Smooth muscle cell (in vitro differentiated cells): ENCODE measurements around the gene RPS6KA4. TPM values are rescaled to one million over a fixed set of nuclear protein-coding genes. Genes with fewer than 3 reads are reported as not detected.
"Not testable (repeated sequence)": the region's sequence is repeated elsewhere in the genome, so short reads cannot be mapped to it uniquely, and the experiment has no call there.

Source experiments
- DNase-seq: peaks from one replicate; lab custom pipeline; 2025; ENCODE audit not compliant: unreplicated experiment; lab: John Stamatoyannopoulos, UW
- H2AFZ ChIP-seq: fragments of 200-600 bp; sonication (generic); 2 replicates; pipeline ENCODE4 v1.6.0; 2016; ENCODE audit warnings: antibody characterized with exemption, low read depth, mild to moderate bottlenecking
- H3F3A ChIP-seq: fragments of 200-600 bp; sonication (generic); 2 replicates; pipeline ENCODE4 v1.6.0; 2017; ENCODE audit warnings: antibody characterized with exemption, low read depth
- H3K27ac ChIP-seq: fragments of 200-600 bp; sonication (generic); 2 replicates; pipeline ENCODE4 v1.5.1; 2016; ENCODE audit warnings: low read depth, mild to moderate bottlenecking
- H3K27me3 ChIP-seq: fragments of 200-600 bp; sonication (generic); 2 replicates; pipeline ENCODE4 v1.6.1; 2016; ENCODE audit warnings: low read depth, mild to moderate bottlenecking
- H3K36me3 ChIP-seq: fragments of 200-600 bp; sonication (generic); 2 replicates; pipeline ENCODE4 v1.5.1; 2016; ENCODE audit warnings: low read depth
- H3K4me1 ChIP-seq: fragments of 200-600 bp; sonication (generic); 2 replicates; pipeline ENCODE4 v1.5.1; 2016; ENCODE audit warnings: low read depth
- H3K4me2 ChIP-seq: fragments of 200-600 bp; sonication (generic); 2 replicates; pipeline ENCODE4 v1.6.0; 2016; ENCODE audit warnings: mild to moderate bottlenecking
- H3K4me3 ChIP-seq: fragments of 200-600 bp; sonication (generic); 2 replicates; pipeline ENCODE4 v1.5.1; 2016; ENCODE audit warnings: mild to moderate bottlenecking
- H3K79me2 ChIP-seq: fragments of 200-600 bp; sonication (generic); 2 replicates; pipeline ENCODE4 v1.6.0; 2016; ENCODE audit warnings: low read depth, mild to moderate bottlenecking
- H3K9ac ChIP-seq: fragments of 200-600 bp; sonication (generic); 2 replicates; pipeline ENCODE4 v1.6.0; 2016; ENCODE audit warnings: low read depth
- H3K9me3 ChIP-seq: fragments of 200-600 bp; sonication (generic); replicated peaks from 2 replicates; pipeline ENCODE4 v1.5.1; 2016; ENCODE audit warnings: low read depth
- H4K20me1 ChIP-seq: fragments of 200-600 bp; sonication (generic); 2 replicates; pipeline ENCODE4 v1.6.0; 2016; ENCODE audit warnings: low read depth
- WGBS: methylation state at CpG from one replicate; pipeline ENCODE4 v1.1.7; 2016; ENCODE audit warnings: low lambda C conversion rate; 5-methylcytosine and 5-hydroxymethylcytosine counted together
- polyA plus RNA-seq: library from polyadenylated mRNA; unstranded; fragments of >200 nt; fragmentation: Nextera tagmentation; extraction: Ambion mirVana; gene quantifications from 2 replicates; pipeline ENCODE4 v1.2.1, GENCODE V29; 2016
- total RNA-seq: library from RNA; depleted of rRNA; stranded (reverse); fragments of >200 nt; gene quantifications from 2 replicates; pipeline ENCODE4 v1.2.3, GENCODE V29; 2014
- TF ChIP-seq, protein P1 (sequence below): fragments of 200-600 bp; sonication (generic); IDR thresholded peaks from 2 replicates; pipeline ENCODE4 v1.5.1; 2017; ENCODE audit warnings: borderline replicate concordance, mild to moderate bottlenecking, antibody characterized with exemption; ENCODE audit not compliant: insufficient read depth, poor library complexity, severe bottlenecking

Gene RPS6KA4
- total and polyA plus RNA-seq, 2 experiments from 2014 or later, result 21.8 to 40.0 TPM

GRCh38 chr11:64314146-64314804 lies 44.7 kb upstream of the RPS6KA4 start:
- H3K27ac ChIP-seq, result no peak overlapping the region
- WGBS, result 96% methylated on average over 18 of the region's 19 CpGs
- H3K4me3 ChIP-seq, result no peak overlapping the region
- H3K9ac ChIP-seq, result no peak overlapping the region
- H3K27me3 ChIP-seq, result no peaks in the 10 kb centered on the region
- peaks cover 9% of the 10 kb centered on the region for H3K79me2 ChIP-seq
- DNase-seq, result no peak
- no peak overlapping the region for H3K4me2 ChIP-seq
- TF ChIP-seq, protein P1, sequence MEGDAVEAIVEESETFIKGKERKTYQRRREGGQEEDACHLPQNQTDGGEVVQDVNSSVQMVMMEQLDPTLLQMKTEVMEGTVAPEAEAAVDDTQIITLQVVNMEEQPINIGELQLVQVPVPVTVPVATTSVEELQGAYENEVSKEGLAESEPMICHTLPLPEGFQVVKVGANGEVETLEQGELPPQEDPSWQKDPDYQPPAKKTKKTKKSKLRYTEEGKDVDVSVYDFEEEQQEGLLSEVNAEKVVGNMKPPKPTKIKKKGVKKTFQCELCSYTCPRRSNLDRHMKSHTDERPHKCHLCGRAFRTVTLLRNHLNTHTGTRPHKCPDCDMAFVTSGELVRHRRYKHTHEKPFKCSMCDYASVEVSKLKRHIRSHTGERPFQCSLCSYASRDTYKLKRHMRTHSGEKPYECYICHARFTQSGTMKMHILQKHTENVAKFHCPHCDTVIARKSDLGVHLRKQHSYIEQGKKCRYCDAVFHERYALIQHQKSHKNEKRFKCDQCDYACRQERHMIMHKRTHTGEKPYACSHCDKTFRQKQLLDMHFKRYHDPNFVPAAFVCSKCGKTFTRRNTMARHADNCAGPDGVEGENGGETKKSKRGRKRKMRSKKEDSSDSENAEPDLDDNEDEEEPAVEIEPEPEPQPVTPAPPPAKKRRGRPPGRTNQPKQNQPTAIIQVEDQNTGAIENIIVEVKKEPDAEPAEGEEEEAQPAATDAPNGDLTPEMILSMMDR, result no peak
- H3K4me1 ChIP-seq, result peaks cover 5% of the 10 kb centered on the region
- H3K9me3 ChIP-seq, result no peaks in the 10 kb centered on the region
- no peak overlapping the region for H2AFZ ChIP-seq
- H4K20me1 ChIP-seq, result no peaks in the 10 kb centered on the region
- no peaks in the 10 kb centered on the region for H3K36me3 ChIP-seq
- no peaks in the 10 kb centered on the region for H3F3A ChIP-seq

DNA sequence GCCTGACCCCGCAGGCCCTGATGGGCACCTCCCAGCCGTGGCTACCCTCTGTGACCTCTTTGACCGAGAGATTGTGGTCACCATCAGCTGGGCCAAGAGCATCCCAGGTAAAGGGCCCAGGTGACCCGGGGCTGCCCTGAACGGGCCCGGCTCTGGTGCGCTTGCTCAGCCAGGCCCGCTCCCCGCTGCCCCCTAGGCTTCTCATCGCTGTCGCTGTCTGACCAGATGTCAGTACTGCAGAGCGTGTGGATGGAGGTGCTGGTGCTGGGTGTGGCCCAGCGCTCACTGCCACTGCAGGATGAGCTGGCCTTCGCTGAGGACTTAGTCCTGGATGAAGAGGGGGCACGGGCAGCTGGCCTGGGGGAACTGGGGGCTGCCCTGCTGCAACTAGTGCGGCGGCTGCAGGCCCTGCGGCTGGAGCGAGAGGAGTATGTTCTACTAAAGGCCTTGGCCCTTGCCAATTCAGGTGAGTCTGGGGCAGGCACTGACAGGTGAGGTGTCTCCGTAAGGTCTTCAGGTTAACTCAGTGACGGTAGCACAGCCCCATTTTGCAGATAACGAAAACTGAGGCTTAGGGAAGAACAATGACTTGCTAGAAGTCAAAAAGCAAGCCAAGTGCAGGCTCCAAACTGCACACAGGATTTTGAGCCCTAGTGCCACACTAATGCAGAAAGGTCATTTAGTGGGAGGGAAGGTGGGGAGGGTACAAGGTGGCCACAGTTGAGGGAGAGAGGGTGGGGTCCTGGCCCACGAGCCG lies 44.0 kb upstream of the RPS6KA4 start:
- no peaks in the 10 kb centered on the region for H4K20me1 ChIP-seq
- H3K4me2 ChIP-seq, result no peak overlapping the region
- no peak overlapping the region for H3K4me3 ChIP-seq
- no peak overlapping the region for H3K9ac ChIP-seq
- no peaks in the 10 kb centered on the region for H3K36me3 ChIP-seq
- H3F3A ChIP-seq, result no peaks in the 10 kb centered on the region
- H3K27me3 ChIP-seq, result no peaks in the 10 kb centered on the region
- H2AFZ ChIP-seq, result no peak overlapping the region
- peaks cover 8% of the 10 kb centered on the region for H3K4me1 ChIP-seq
- H3K9me3 ChIP-seq, result no peaks in the 10 kb centered on the region
- whole genome bisulfite sequencing, result 95% methylated on average over 24 of the region's 24 CpGs
- TF ChIP-seq, protein P1, result no peak
- peaks cover 9% of the 10 kb centered on the region for H3K79me2 ChIP-seq
- H3K27ac ChIP-seq, result no peak overlapping the region
- no peak for DNase-seq

- H3K27me3 ChIP-seq, DNase-seq, H4K20me1 ChIP-seq, H2AFZ ChIP-seq, H3K79me2 ChIP-seq, H3K9me3 ChIP-seq, H3K36me3 ChIP-seq, H3K4me1 ChIP-seq, H3K9ac ChIP-seq, H3F3A ChIP-seq: not testable (repeated sequence)
- H3K4me2 ChIP-seq, result peak overlapping the region; percentile 90
- peak overlapping the region; percentile 95 for H3K4me3 ChIP-seq
- 86% methylated on average over 21 of the region's 25 CpGs for WGBS
- H3K27ac ChIP-seq, result peak overlapping the region; percentile 96
Observed at GRCh38 chr11:64315667-64316526, 43.1 kb upstream of the RPS6KA4 start.
